Activated naive CD8-positive, alpha-beta T cell treated with anti-CD3 and anti-CD28 coated beads, Interleukin-2, amount 50 U/mL, for 16 hours (primary cell): ENCODE results near the gene RBP5.

ENCODE experiments used
- DNase-seq: peaks from one replicate; pipeline ENCODE4 v3.0.0-alpha.2; 2020; ENCODE audit warnings: low read depth, low spot score

The RBP5 gene

GRCh38 chr12:7145671-7146070, 17.0 kb upstream of the RBP5 start:
- no peak for DNase-seq

- no peak for DNase-seq
Observed at GRCh38 chr12:7144414-7145120, 15.9 kb upstream of the RBP5 start.

DNA sequence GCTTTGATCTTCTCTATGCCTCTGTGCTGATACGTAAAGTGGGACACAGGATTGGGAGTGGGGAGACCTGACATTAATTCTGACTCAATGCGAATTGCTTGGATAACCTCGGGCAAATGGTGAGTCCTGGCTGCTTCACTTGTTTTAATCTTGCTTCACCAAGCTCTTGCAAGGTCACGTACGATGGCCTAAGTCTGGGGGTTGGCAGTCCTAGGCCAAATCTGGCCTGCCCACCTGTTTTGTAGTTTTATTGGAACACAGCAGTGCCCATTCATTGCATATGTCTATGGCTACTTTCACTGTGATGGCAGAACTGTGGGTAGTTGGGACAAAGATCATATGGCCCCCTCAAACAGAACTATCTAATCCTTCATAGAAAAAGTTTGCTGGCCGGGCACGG, 14.9 kb upstream of the RBP5 start:
- DNase-seq: no peak

- DNase-seq: no peak
Observed at GRCh38 chr12:7142809-7143465, 14.2 kb upstream of the RBP5 start.

DNA sequence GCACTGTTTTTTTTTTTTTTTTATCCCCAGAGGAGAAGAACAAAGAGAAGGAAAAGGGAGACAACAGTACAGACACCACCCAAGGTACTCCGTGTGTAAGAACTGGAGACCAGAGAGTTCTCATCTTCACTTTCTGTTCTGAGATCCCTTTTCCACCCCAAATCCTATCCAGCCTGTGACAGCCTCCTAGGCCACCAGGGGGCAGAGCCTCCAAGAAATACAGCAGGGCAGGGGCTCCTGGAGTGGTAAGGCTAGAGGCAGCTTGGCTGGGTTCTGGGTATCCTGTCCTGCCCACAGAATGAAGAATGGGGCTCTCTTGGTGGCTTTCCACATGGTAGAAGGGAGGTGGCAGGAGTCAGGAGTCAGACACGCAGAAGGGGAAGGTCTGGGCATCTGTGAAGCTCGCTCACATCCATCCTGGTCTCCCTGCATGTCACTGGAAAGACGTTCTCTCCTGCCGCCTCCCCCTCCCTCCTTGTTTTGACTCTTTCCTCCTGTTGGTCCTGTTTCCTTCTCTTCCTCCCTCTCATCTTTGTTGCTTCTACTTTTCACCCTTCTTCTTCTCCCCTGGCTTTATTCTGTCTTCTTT, 13.5 kb upstream of the RBP5 start:
- DNase-seq: no peak

DNA sequence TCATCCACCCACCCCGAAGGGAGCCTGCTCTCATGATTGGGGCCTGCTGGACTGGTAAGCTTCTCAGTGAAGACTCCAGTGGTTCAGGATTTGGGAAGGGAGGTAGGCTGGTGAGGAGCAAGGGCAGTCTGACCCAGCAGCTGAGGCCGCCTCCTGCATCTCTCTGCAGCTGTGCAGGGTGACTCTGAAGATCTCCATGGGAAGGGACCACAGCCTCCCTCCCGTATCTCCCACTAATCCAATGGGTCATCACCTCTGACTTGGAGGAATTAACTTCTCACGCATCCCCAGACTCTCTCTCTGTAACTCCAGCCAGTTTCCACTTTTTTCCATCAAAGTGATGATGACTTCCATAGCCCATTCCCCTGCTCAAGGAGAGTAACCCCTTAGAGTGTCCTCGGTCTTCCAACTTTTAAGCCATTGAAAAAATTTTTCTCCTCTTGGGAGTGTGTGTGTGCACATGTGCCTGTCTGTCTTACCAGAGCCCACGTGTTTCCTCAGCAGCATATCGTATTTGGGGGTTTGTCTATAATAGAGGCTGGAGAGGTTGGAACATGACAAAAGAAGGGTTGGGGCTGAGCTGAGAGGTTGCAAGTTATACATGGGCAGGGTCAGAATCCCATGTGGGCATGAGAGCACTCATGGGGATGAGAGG, 12.8 kb upstream of the RBP5 start:
- DNase-seq: no peak

- no peak for DNase-seq
Observed at GRCh38 chr12:7139200-7139599, 10.5 kb upstream of the RBP5 start.

GRCh38 chr12:7137908-7138307, 9.2 kb upstream of the RBP5 start:
- no peak for DNase-seq

DNA sequence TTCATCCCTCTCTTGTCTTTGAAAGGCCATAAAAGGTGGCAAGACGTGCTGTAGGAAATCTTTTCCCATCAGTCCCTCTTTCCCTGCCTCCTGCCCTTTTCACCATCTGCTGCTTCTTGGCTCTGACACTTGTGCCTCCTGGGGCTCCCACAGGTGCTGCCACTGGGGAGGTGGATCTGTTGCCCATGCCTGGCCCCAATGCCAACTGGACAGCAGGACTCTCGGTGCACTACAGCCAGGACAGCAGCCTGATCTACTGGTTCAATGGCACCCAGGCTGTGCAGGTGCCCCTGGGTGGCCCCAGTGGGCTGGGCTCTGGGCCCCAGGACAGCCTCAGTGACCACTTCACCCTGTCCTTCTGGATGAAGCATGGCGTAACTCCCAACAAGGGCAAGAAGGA, 8.0 kb upstream of the RBP5 start:
- DNase-seq: no peak

DNA sequence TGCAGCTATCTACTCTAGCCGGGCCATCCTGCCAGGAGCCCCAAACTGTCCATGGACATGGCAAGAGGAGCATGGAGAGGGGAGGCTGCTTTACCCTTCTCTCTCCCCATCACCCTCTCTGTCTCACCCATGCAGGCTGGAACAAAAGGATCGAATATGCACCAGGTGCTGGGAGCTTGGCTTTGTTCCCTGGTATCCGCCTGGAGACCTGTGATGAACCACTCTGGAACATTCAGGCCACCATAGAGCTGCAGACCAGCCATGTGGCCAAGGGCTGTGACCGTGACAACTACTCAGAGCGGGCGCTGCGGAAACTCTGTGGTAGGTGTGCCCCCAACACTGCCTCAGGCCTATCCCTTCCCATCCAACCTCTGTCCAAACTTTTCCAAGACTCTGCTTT, 7.4 kb upstream of the RBP5 start:
- no peak for DNase-seq

GRCh38 chr12:7134396-7135166, 5.9 kb upstream of the RBP5 start:
- no peak for DNase-seq

GRCh38 chr12:7131502-7131866, 2.8 kb upstream of the RBP5 start:
- no peak for DNase-seq

- DNase-seq: no peak
Observed at GRCh38 chr12:7130701-7131501, 2.2 kb upstream of the RBP5 start.

DNA sequence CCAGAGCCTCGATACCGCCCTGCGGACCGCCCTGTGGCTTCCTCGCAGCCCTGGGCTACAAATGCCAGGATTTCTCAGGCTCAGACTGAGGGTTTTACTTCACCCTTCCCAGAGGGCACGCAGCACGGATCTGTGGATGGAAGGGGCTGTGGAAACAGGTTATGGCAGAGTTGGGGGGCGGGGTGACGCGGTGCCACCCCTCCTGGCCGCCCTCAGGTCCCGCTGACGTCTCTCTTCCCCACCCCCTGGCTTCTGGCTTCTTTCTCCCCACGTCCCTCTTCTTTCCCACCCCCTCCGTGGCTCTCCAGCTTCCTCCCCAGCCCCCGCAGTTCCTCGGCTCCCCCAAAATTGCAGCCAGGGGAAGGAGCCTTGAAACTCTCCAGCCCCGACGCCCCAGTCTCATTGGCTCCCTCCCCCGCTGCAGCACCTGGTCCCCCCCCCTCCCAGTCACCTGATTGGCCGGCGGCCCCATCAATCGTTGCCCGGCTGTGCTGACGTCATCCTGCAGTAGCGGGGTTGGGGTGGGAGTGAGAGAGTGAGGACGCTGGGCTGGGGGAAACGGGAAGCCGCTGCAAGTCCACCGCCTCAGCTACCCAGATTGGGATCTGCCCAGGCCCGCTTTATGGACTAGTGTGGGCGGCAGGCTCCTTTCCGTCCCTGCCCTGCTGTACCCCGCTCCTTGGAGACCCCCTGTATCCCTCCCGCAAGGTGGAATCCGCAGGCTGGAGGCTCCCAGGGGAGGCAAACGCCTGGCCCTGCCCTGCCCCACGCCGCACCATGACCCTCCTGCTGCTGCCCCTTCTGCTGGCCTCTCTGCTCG, 1.4 kb upstream of the RBP5 start, which contains the start of gene CLSTN3:
CLSTN3 (plus strand) TSS at position 500 of the 820 bp plus-strand sequence; CDS start at position 778, 278 bp downstream.
- peak; percentile 67 for DNase-seq

GRCh38 chr12:7129287-7129871, 690 bp upstream of the RBP5 start:
- no peak for DNase-seq

DNA sequence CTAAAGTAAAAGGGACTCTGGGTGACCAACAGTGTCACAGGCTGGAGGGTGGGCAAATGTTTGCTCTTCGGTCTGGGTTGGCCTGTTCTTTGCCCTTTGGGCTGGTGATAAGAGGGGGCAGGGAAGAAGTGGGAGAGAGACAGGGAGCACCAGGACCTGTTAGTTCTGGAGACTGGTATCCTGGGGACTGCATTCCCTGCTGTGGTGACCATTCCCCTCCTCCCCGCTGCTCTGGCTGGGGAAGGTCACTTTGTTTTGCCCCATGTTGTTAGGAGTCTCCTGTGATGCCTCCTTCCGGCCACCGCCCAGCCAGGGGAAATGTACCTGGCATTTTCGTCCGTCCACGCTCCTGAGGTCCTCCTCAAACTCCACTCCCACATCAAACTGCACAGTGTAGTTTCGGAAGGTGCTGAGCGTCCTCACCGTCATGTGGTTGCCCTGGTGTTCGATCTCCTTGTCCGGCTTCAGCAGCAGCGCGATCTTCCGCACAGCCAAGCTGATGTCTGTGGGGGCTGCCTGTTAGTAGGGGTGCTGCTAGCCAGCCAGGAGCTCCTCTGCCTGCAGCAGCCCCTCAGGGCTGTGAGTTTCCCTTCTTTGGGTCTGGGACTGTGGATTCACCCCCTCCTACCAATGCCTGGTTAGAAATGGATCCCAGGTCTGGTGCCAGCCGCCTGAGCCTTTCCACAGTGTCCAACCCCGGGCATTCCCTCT, 618 bp downstream of the RBP5 start:
- DNase-seq: no peak

GRCh38 chr12:7125632-7126227, 3.0 kb downstream of the RBP5 start:
- DNase-seq: no peak

GRCh38 chr12:7123806-7124522, 4.7 kb downstream of the RBP5 start:
- no peak for DNase-seq
